KOPT-K1 (cell line): Measurements from ENCODE around the gene SMCO1.
"Not testable (repeated sequence)": the region's sequence is repeated elsewhere in the genome, so short reads cannot be mapped to it uniquely, and the experiment has no call there.

ENCODE experiments used
- H3K27ac ChIP-seq: fragments of 200-600 bp; sonication (generic); 2 replicates; pipeline ENCODE4 v1.5.1; 2016; ENCODE audit warnings: antibody characterized with exemption, mild to moderate bottlenecking, low read depth, low read length; ENCODE audit not compliant: poor library complexity, severe bottlenecking
- H3K36me3 ChIP-seq: fragments of 200-600 bp; sonication (generic); 2 replicates; pipeline ENCODE4 v1.5.1; 2017; ENCODE audit warnings: antibody characterized with exemption, mild to moderate bottlenecking, low read length, moderate library complexity; ENCODE audit not compliant: insufficient read depth
- H3K9me3 ChIP-seq: fragments of 200-600 bp; sonication (generic); 2 replicates; pipeline ENCODE4 v1.5.1; 2017; ENCODE audit warnings: antibody characterized with exemption, low read length, mild to moderate bottlenecking; ENCODE audit not compliant: insufficient read depth, poor library complexity, severe bottlenecking

Gene SMCO1

DNA sequence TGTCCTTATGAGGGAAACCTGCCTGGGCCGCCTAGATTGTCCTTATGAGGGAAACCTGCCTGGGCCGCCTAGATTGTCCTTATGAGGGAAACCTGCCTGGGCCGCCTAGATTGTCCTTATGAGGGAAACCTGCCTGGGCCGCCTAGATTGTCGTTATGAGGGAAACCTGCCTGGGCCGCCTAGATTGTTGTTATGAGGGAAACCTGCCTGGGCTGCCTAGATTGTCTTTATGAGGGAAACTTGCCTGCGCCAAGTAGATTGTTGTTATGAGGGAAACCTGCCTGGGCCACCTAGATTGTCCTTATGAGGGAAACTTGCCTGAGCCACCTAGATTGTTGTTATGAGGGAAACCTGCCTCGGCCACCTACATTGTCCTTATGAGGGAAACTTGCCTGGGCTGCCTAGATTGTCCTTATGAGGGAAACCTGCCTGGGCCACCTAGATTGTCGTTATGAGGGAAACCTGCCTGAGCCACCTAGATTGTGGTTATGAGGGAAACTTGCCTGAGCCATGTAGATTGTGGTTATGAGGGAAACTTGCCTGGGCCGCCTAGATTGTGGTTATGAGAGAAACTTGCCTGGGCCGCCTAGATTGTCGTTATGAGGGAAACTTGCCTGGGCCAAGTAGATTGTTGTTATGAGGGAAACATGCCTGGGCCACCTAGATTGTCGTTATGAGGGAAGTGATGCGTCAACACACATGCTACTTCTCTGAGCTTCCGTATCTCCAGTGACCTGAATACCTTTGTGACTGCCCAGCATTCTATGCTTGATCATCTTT, 3.3 kb downstream of the SMCO1 start:
- H3K27ac ChIP-seq = peak overlapping the region; percentile 64
- not testable (repeated sequence) for H3K36me3 ChIP-seq
- H3K9me3 ChIP-seq = peaks cover 11% of the 10 kb centered on the region

DNA sequence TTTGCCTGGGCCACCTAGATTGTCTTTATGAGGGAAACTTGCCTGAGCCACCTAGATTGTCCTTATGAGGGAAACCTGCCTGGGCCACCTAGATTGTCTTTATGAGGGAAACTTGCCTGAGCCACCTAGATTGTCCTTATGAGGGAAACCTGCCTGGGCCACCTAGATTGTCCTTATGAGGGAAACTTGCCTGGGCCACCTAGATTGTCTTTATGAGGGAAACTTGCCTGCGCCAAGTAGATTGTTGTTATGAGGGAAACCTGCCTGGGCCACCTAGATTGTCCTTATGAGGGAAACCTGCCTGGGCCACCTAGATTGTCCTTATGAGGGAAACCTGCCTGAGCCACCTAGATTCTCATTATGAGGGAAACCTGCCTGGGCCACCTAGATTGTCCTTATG, 4.0 kb downstream of the SMCO1 start:
- H3K27ac ChIP-seq = peak overlapping the region; percentile 18
- not testable (repeated sequence) for H3K36me3 ChIP-seq
- peaks cover 18% of the 10 kb centered on the region for H3K9me3 ChIP-seq

DNA sequence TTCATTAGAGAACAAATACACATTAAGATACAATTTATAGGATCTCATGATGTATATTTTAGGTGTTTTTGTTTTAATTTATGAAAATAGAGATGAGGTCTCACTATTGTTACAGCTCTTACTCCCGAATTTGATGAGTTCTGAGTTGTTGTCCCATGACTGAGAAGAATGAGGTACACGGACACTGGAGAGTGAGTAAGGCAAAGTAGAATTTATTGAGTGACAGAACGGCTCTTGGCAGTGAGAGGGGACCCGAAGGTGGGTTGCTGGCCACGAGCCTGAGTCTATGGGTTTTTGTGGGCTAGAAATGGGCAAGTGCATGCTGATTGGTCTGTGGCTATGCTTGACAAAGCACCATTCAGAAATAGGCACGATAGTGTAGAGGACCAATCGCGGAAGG, 8.5 kb downstream of the SMCO1 start:
- Histone ChIP-seq H3K36me3 (0 out of 2 replicates have a peak, but pooled peaks cover under 1% of the 10 kb centered on the region), H3K9me3 (peaks cover 23% of the 10 kb centered on the region)

DNA sequence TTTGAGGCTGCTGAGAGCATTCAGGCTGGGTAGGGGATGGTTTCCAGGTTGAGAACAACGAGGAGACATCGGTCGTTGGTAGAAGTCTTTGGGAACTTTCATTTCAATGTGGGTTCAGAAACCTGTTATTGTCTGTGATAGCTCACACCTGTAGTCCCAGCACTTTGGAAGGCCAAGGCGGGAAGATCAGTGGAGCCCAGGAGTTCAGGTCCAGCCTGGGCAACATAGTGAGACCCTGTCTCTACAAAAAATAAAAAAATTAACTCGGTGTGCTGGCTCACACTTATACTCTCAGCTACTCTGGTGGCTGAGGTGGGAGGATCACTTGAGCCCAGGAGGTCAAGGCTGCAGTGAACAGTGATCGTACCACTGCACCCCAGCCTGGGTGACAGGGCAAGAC, 10.6 kb downstream of the SMCO1 start:
- Histone ChIP-seq H3K36me3 (peaks cover 15% of the 10 kb centered on the region; the same call in 1 of the 2 replicates), H3K27ac (peak overlapping the region; percentile 96), H3K9me3 (peaks cover 23% of the 10 kb centered on the region)

More for the DNA sequence above, 8.5 kb downstream of the SMCO1 start:
- H3K27ac ChIP-seq = no peak overlapping the region

DNA sequence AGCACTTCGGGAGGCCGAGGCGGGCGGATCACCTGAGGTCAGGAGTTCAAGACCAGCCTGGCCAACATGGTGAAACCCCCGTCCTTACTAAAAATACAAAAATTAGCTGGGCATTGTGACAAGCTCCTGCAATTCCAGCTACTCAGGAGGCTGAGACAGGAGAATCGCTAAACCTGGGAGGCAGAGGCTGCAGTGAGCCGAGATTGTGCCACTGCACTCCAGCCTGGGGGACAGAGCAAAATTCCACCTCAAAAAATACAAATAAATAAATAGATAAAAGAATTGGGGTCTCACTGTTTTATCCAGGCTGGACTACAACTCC, 11.1 kb downstream of the SMCO1 start:
- Histone ChIP-seq H3K36me3 (peaks cover 20% of the 10 kb centered on the region), H3K27ac (peak overlapping the region; percentile 96), H3K9me3 (peaks cover 23% of the 10 kb centered on the region)

DNA sequence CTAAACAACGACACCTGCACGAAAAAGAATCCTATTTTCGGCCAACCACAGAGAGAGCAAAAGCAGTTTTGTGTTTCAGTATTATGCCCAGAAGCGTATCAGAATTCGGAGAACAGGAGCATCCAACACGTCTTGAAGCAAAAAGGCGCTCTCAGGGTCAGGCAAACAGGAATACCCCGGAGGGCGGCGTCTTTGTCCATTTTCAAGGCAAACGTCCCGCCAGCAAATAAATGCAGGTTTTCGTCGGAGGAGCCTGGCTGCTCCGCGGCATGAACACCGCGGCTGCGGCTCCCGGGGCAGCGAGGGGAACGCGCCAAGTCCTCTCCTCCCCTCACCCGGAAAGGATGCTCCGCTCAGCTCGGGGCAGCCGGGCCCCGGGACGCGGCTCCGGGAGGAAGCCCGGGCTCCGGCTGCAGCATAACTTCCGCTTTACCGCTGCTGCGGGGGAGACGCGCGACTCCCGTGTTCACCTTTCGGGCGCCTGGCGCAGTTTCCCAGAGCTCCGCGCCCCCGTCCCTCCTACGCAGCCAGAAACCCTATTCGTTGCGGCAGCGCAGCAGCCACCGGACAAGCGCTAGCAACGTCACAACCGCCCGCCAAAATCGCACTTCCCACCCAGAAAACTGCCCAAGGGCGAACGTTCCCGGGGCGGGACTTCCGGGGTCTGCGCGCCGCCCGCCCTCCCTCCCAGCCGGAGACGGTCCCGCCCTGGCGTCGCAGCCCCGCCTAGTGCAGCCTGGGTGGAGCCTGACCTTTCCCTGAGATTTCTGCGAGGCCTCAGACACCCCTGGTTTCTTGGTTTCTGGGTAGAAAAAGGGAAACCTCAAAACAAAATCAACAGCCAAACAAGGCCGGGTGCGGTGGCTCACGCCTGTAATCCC, 11.7 kb downstream of the SMCO1 start, which contains the start of gene RNF168:
RNF168 (minus strand) TSS at position 573 of the 881 bp plus-strand sequence. CDS start 595 bp downstream, outside the sequence.
- Histone ChIP-seq H3K9me3 (peaks cover 23% of the 10 kb centered on the region), H3K27ac (peak within 1 kb of the TSS; percentile 96), H3K36me3 (peaks cover 26% of the 10 kb centered on the region)

DNA sequence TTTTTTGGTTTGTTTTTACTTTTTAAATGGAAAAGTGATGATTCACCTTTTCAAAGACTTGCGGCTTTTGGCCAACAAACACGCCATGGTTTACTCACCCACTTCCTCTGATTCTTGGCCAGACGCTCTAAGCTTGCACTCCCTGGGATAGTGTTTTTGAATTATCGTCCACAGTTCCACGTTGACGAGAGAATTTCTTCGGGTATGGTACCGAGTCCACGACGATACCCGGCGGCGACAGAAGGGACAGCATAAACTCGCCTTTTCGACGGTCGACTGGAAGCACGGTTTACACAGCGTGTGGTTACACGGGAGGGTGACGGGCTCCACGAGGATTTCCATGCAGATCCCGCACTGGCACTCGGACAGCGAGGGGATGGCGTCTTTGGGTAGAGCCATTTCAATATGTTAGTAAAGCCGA, 12.4 kb downstream of the SMCO1 start:
- peaks cover 33% of the 10 kb centered on the region for H3K36me3 ChIP-seq

DNA sequence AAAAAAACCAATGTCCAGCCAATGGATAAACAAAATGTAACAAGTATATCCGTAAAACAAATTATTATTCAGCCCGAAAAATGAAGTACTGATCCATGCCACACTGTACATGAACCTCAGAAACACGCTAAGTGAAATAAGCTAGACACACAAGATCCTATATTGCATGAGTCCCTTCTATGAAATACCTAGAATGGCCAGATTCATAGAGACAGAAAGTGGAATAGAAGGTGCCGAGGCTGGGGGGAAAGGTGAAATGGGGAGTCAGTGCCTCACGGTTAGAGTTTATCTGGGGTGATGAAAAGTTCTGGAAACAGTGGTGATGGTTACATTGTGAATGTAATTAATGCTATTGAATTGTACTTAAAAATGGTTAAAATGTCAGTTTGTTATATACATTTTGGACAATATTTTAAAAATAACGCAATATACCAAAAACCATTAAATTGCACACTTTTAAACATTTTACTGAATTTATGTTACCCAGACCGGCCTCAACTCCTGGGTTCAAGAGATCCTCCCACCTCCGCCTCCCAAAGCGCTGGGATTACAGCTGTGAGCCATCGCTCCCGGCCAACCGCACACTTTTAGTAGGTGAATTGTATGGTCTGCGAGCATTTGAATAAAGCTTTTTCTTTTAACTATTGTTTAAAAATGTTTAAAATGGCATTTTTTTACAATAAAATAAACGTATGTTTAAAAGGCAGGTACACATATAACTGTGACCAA, 13.7 kb downstream of the SMCO1 start:
- peak overlapping the region; percentile 96 for H3K27ac ChIP-seq

More for the DNA sequence above, 12.4 kb downstream of the SMCO1 start:
- H3K27ac ChIP-seq = peak overlapping the region; percentile 96
- peaks cover 19% of the 10 kb centered on the region for H3K9me3 ChIP-seq

DNA sequence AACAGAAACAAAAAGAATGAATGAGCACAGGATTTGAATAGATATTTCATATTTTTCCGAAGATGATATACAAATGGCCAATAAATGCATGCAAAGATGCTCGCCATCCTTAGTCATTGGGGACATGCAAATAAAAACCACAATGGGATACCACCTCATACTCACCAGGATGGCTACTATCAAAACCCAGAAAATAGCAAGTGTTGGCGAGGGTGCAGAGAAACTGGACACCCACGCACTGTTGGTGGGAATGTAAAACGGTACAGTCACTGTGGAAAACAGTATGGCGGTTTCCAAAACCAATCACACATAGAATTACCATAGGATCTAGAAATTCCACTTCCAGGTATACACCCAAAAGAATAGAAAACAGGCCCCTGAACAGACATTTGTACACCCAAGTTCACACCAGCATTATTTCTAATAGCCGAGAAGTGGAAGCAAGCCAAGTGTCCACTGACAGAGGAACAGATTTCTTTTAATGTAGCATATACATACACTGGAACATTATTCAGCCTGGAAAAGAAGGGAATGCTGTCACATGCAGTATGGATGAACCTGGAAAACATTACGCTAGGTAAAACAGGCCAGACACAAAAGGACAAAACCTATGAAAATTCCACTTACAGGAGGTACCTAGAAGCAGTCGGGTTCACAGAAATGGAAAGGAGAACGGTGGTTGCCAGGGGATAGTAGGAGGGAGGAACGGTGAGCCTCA, 15.2 kb downstream of the SMCO1 start:
- H3K27ac ChIP-seq = peak overlapping the region; percentile 96

More for the DNA sequence above, 13.7 kb downstream of the SMCO1 start:
- Histone ChIP-seq H3K9me3 (peaks cover 9% of the 10 kb centered on the region), H3K36me3 (peaks cover 46% of the 10 kb centered on the region)

DNA sequence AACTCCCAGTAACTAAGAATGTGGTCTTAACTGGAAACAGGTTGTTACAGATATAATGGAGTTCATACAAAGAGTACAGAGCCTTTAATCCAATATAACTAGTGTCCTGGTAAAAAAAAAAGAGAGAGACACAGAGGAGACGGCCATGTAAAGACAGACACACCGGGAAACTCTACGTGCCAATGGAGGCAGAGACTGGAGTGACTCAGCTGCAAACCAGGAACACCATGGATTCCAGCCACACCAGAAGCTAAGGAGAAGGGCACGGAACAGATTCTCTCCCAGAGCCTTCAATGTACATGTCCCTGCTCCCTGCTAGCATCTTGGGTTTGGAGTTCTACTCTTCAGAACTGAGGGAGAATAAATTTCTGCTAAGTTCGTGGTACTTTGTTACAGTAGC, 16.1 kb downstream of the SMCO1 start:
- H3K9me3 ChIP-seq = no peaks in the 10 kb centered on the region
- peaks cover 70% of the 10 kb centered on the region for H3K36me3 ChIP-seq
- H3K27ac ChIP-seq = peak overlapping the region; percentile 96

More for the DNA sequence above, 15.2 kb downstream of the SMCO1 start:
- Histone ChIP-seq H3K36me3 (peaks cover 61% of the 10 kb centered on the region), H3K9me3 (no peaks in the 10 kb centered on the region)

DNA sequence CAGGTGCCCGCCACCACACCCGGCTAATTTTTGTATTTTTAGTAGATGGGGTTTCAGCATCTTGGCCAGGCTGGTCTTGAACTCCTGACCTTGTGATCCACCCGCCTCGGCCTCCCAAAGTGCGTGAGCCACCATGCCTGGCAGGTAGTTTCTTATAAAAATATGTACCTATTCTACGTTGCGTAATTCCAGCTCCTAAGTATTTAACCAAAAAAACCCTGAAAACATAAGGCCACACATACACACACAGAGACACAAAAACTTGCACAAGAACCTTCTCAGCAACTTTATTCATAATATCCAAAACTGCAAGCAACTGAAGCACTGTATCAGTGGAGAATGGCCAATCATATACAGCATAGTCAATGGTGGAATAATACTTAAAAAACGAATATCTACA, 16.8 kb downstream of the SMCO1 start:
- H3K36me3 ChIP-seq = peaks cover 75% of the 10 kb centered on the region
- H3K27ac ChIP-seq = no peak overlapping the region
- H3K9me3 ChIP-seq = no peaks in the 10 kb centered on the region

DNA sequence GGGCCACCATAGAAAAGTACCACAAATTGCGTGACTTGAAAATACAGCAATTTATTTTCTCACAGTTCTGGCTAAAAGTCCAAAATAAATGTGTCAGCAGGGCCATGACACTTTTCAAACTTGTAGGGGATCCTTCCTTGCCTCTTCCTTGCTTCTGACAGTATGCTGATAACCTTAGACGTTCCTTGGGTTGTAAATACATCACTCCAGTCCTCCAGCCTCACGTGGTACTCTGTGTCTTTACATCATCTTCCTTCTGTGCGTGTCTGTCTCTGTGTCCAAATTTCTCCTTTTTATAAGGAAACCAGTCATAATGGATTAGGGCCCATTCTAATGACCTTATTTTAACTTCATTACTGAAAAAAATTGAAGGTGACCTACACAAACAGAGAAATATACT, 19.0 kb downstream of the SMCO1 start:
- Histone ChIP-seq H3K36me3 (peaks cover 89% of the 10 kb centered on the region), H3K9me3 (no peaks in the 10 kb centered on the region), H3K27ac (no peak overlapping the region)

DNA sequence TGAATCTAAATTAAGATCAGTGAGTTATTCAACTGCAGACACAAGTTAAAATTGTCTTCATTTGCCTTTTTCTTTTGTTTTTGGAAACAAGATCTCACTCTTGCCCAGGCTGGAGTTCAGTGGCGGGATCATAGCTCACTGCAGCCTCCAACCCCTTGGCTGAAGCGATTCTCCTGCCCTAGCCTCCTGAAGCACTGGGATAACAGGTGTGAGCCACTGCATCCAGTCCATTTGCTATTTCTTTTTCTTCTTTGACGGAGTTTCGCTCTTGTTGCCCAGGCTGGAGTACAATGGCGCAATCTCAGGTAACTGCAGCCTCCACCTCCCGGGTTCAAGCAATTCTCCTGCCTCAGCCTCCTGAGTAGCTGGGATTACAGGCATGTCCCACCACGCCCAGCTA, 21.9 kb downstream of the SMCO1 start:
- H3K27ac ChIP-seq = no peak overlapping the region
- peaks cover 89% of the 10 kb centered on the region for H3K36me3 ChIP-seq
- no peaks in the 10 kb centered on the region for H3K9me3 ChIP-seq

DNA sequence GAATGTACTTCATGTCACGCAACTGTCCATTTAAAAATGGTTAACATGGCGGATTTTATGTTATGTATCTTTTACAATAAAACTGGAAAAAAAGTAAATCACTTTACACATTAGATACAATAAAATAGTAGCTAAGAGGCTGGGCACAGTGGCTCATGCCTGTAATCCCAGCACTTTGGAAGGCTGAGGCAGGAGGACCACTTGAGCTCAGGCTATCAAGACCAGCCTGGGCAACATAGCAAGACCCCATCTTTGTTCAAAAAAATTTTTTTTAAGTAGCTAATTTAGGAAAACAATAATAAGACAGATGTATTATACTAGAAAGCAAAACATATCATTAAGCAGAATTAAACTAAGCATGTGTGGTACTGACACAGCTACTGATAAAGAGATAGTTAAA, 23.1 kb downstream of the SMCO1 start:
- Histone ChIP-seq H3K9me3 (no peaks in the 10 kb centered on the region), H3K36me3 (peaks cover 89% of the 10 kb centered on the region)

More for the DNA sequence above, 23.1 kb downstream of the SMCO1 start:
- no peak overlapping the region for H3K27ac ChIP-seq
